Breast epithelium (tissue), 3 donors: Measurements from ENCODE around the gene SRSF4.

Experiments
- POLR2A ChIP-seq: fragments of 450-650 bp; IDR thresholded peaks from one replicate; pipeline ENCODE4 v1.6.1; 2016; ENCODE audit warnings: antibody characterized with exemption, mild to moderate bottlenecking, moderate library complexity
- TF ChIP-seq, protein P1 (sequence below), 3 donors: fragments of 450-650 bp; IDR thresholded peaks; one replicate each; pipeline ENCODE4 v1.5.1; 2016 to 2017; ENCODE audit warnings: antibody characterized with exemption in 3 of 3, mild to moderate bottlenecking in 3 of 3, moderate library complexity in 3 of 3

DNA sequence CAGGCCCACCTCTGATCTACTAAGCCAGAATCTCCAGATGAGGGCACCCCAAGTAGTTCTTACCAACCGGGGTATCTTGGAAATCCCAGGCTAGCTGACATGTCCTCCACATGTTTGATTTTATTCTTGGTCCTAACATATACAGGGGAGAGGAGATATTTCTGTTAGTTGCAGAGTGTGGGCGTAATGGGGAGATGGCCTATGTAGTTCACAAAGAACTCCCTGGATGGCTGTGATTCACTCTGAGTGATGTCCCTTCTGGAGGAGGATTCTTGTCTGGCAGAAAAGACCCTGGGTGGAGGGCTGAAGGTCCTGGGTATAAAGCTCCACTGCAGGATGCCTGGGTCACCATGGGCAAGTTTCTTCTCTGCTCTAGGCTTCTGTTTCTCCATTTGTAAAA lies 35.9 kb upstream of the SRSF4 start:
- TF ChIP-seq POLR2A = no peak
- TF ChIP-seq, protein P1, sequence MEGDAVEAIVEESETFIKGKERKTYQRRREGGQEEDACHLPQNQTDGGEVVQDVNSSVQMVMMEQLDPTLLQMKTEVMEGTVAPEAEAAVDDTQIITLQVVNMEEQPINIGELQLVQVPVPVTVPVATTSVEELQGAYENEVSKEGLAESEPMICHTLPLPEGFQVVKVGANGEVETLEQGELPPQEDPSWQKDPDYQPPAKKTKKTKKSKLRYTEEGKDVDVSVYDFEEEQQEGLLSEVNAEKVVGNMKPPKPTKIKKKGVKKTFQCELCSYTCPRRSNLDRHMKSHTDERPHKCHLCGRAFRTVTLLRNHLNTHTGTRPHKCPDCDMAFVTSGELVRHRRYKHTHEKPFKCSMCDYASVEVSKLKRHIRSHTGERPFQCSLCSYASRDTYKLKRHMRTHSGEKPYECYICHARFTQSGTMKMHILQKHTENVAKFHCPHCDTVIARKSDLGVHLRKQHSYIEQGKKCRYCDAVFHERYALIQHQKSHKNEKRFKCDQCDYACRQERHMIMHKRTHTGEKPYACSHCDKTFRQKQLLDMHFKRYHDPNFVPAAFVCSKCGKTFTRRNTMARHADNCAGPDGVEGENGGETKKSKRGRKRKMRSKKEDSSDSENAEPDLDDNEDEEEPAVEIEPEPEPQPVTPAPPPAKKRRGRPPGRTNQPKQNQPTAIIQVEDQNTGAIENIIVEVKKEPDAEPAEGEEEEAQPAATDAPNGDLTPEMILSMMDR (IDR thresholded peaks at IDR 0.05) = no peak
